Endothelial cell of hepatic sinusoid (primary cell): ENCODE measurements around the gene ATXN7L3.

ENCODE experiments used
- in situ Hi-C: cut with HindIII; loops from 2 replicates; pipeline ENCODE4 v1.10.0; 2017; ENCODE audit warnings: low sequenced_read_pairs

Gene ATXN7L3

GRCh38 chr17:44204441-44204882 is 4.8 kb upstream of the ATXN7L3 start:
- in situ Hi-C loops: loop anchor here (5.0 to 25.0 kb wide), 3 partner anchors 108 to 433 kb away; no protein-coding TSS in a partner anchor

GRCh38 chr17:44203731-44204440 is 4.2 kb upstream of the ATXN7L3 start:
- in situ Hi-C loops: loop anchor here (5.0 to 25.0 kb wide), 3 partner anchors 108 to 433 kb away; no protein-coding TSS in a partner anchor

GRCh38 chr17:44202756-44203155 is 3.1 kb upstream of the ATXN7L3 start:
- in situ Hi-C loops: loop anchor here (5.0 to 25.0 kb wide), 3 partner anchors 110 to 435 kb away; no protein-coding TSS in a partner anchor

- in situ Hi-C loops: loop anchor here (5.0 to 25.0 kb wide), 3 partner anchors 112 to 437 kb away; no protein-coding TSS in a partner anchor
These were observed 933 bp upstream of the ATXN7L3 start for GRCh38 chr17:44200478-44201155.

- in situ Hi-C loops: no loop called here
These were observed 747 bp downstream of the ATXN7L3 start for GRCh38 chr17:44198721-44199552.

- in situ Hi-C loops: no loop called here
These were observed 1.5 kb downstream of the ATXN7L3 start for GRCh38 chr17:44197980-44198720.

- in situ Hi-C loops: no loop called here
These were observed 2.6 kb downstream of the ATXN7L3 start for GRCh38 chr17:44197107-44197506.

- in situ Hi-C loops: no loop called here
These were observed 6.2 kb downstream of the ATXN7L3 start for GRCh38 chr17:44193326-44194084.

GRCh38 chr17:44192750-44193149 is 6.9 kb downstream of the ATXN7L3 start:
- in situ Hi-C loops: no loop called here

- in situ Hi-C loops: no loop called here
These were observed 7.7 kb downstream of the ATXN7L3 start for GRCh38 chr17:44191941-44192496.

- in situ Hi-C loops: no loop called here
These were observed 8.3 kb downstream of the ATXN7L3 start for GRCh38 chr17:44191369-44191768.

GRCh38 chr17:44190481-44190880 is 9.2 kb downstream of the ATXN7L3 start:
- in situ Hi-C loops: no loop called here

GRCh38 chr17:44188576-44189403 is 10.9 kb downstream of the ATXN7L3 start:
- in situ Hi-C loops: no loop called here

- in situ Hi-C loops: no loop called here
These were observed 12.4 kb downstream of the ATXN7L3 start for GRCh38 chr17:44187131-44187899.

GRCh38 chr17:44186307-44187130 is 13.2 kb downstream of the ATXN7L3 start, which contains the start of gene TMUB2:
TMUB2 (plus strand) TSS chr17:44186972; CDS start chr17:44187709, 737 bp downstream.
- in situ Hi-C loops: no loop called here

- in situ Hi-C loops: no loop called here
These were observed 15.4 kb downstream of the ATXN7L3 start for GRCh38 chr17:44184212-44184810.
